Spleen (tissue), 7 donors: Measurements from ENCODE around the gene SLC9A3.

Experiments
- POLR2AphosphoS5 ChIP-seq, 3 donors: sonication (generic); formaldehyde crosslinking; IDR thresholded peaks; one replicate each; pipeline ENCODE4 v1.5.1; 2017; ENCODE audit warnings: antibody characterized with exemption in 3 of 3
- TF ChIP-seq, protein P1 (sequence below), 11 experiments: fragments of 200-600 bp in 7 of 11; fragments of 450-650 bp in 4 of 11; sonication (generic) in 4 of 11; IDR thresholded peaks in 8 of 11; conservative IDR thresholded peaks in 3 of 11; 1 replicate in 7 of 11; 2 replicates in 4 of 11; pipeline versions ENCODE4 v1.4.0 to v1.8.0; 2016 to 2021; ENCODE audit warnings: antibody characterized with exemption in 11 of 11, inconsistent platforms in 4 of 11, mild to moderate bottlenecking in 1 of 11
- donor health status: DM: no; HTN: no; CAD: no; lungs with moderate emphysema.
- donor health status: DM: no; HTN: no; CAD: no.
- donor health status: DM: no; HTN: no; CAD: no.

DNA sequence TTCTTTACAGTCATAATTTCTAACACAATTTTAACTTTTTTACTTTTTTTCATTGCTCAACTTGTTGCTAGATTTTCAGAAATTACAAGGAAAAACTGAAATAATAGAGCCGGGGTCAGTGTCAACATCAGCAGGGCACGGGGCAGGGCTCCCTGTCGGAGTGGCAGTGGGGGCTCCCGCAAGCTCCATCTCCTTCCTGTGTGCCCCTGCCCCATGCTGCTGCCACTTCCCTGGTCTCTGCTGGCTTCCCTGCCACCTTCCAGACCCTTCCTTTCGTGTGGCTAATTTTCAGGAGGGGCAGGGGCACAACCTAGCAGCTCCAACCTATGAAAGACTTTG lies 82.3 kb downstream of the SLC9A3 start:
- TF ChIP-seq, protein P1, sequence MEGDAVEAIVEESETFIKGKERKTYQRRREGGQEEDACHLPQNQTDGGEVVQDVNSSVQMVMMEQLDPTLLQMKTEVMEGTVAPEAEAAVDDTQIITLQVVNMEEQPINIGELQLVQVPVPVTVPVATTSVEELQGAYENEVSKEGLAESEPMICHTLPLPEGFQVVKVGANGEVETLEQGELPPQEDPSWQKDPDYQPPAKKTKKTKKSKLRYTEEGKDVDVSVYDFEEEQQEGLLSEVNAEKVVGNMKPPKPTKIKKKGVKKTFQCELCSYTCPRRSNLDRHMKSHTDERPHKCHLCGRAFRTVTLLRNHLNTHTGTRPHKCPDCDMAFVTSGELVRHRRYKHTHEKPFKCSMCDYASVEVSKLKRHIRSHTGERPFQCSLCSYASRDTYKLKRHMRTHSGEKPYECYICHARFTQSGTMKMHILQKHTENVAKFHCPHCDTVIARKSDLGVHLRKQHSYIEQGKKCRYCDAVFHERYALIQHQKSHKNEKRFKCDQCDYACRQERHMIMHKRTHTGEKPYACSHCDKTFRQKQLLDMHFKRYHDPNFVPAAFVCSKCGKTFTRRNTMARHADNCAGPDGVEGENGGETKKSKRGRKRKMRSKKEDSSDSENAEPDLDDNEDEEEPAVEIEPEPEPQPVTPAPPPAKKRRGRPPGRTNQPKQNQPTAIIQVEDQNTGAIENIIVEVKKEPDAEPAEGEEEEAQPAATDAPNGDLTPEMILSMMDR (IDR thresholded peaks at IDR 0.05 in 8 of 11, conservative IDR thresholded peaks at IDR 0.05 in 3 of 11), result no peak
- TF ChIP-seq POLR2AphosphoS5 (IDR thresholded peaks at IDR 0.05), result no peak
